Renal pelvis (tissue), 4 donors: ENCODE measurements around the gene HEYL. TPM values are rescaled to one million over a fixed set of nuclear protein-coding genes. Genes with fewer than 3 reads are reported as not detected.
"Not testable (repeated sequence)": the region's sequence is repeated elsewhere in the genome, so short reads cannot be mapped to it uniquely, and the experiment has no call there.

ENCODE experiments used
- DNase-seq: peaks from one replicate; pipeline ENCODE4 v3.0.0-alpha.2; 2013
- polyA plus RNA-seq, 3 donors: library from polyadenylated mRNA; unstranded; fragments of 120-200 nt; gene quantifications; one replicate each; pipeline ENCODE4 v1.2.1, GENCODE V29; 2013; ENCODE audit not compliant: insufficient read length in 3 of 3

HEYL gene
- polyA plus RNA-seq, 3 donors = 23.4 to 26.3 (median 24.8) TPM

DNA sequence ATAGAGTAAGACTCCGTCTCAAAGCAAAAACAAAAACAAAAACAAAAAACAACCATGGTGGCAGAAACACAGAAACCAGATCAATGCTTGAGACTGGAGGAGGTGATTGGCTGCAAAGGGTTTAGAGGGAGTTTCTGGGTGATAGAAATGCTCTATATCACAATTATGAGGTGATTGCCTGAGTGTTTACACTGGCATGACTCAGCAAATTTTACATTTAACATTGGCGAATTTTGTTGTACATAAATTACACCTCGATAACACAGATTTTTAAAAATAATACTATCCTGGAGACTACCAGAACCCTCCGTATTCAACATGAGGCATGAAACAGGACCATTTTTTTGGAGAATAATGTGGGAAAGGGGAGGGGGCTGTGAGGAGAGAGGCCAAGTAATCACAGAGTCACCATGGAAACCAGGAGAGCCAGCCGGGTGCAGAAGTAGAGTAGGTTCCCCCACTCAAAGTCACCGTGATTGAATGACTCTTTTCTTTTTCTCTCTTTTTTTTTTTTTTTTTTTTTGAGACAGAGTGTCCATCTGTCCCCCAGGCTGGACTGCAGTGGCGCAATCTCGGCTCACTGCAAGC, 24.3 kb downstream of the HEYL start:
- no peak for DNase-seq

- no peak for DNase-seq
Measured at GRCh38 chr1:39614488-39614887, 25.0 kb downstream of the HEYL start.

DNA sequence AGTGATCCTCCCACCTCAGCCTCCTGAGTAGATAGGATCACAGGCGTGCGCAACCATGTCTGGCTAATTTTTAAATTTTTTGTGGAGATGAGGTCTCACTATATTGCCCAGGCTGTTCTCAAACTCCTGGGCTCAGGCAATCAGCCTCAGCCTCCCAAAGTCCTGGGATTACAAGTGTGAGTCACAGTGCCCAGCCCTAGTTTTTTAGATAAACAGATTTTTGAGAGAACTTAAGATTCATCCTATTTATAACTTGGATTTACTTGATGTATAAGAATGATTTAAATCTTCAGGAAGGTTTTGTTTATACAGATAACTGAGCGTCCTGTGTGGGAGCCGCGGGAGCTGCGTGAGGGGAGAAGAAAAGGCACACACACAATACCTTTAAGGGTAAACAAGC, 26.2 kb downstream of the HEYL start:
- DNase-seq = no peak

- no peak for DNase-seq
Measured at GRCh38 chr1:39609618-39610331, 29.7 kb downstream of the HEYL start.

- DNase-seq = no peak
Measured at GRCh38 chr1:39608921-39609320, 30.5 kb downstream of the HEYL start.

DNA sequence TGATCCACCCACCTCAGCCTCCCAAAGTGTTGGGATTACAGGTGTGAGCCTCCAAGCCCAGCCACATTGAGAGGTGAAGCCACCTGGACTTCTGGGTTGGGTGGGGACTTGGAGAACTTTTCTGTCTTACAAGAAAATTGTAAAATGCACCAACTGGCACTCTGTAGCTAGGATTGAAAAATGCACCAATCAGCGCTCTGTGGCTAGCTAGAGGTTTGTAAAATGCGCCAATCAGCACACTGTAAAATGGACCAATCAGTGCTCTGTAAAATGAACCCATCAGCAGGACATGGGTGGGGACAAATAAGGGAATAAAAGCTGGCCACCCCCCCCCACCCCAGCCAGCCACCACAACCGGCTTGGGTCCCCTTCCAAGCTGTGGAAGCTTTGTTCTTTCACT, 35.8 kb downstream of the HEYL start:
- DNase-seq = not testable (repeated sequence)

GRCh38 chr1:39601667-39602255, 37.7 kb downstream of the HEYL start:
- not testable (repeated sequence) for DNase-seq

DNA sequence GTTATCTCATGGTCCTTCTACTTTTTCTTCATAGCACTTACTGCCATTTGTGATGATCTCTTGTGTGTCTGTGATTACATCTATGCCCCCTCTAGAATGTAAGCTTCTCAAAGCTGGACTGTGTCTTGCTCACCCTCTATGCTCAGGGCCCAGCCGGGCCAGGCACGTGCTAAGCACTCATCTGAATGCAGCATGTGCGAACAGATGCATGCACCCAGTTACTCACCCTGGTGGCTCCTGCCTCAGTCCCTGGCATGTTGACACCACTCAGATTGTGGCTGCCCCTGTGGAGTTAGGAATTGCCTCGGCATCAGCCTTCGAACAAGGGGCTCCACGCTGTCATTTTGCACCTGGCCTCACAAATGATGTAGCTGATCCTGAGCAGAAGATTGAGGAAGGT, 43.3 kb downstream of the HEYL start:
- no peak for DNase-seq

- DNase-seq = no peak
Measured at GRCh38 chr1:39593386-39593785, 46.1 kb downstream of the HEYL start.

GRCh38 chr1:39592069-39592468, 47.4 kb downstream of the HEYL start:
- no peak for DNase-seq

- no peak for DNase-seq
Measured at GRCh38 chr1:39590546-39590945, 48.9 kb downstream of the HEYL start.

DNA sequence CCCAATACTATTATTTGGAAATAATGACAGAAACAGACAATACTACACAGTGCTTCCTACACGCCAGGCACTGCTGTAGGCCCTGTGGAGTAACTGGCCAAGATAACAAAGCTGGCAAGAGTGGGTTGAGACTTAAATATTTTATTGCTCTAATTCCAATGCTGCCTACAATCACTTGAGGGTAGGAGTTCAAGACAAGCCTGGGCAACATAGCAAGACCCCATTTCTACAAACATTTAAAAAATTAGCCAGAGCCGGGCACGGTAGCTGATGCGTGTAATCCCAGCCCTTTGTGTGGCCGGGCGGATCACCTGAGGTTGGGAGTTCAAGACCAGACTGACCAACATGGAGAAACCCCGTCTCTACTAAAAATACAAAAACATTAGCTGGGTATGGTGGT, 53.5 kb downstream of the HEYL start:
- DNase-seq = no peak

GRCh38 chr1:39576016-39576657, 63.3 kb downstream of the HEYL start:
- peak; percentile 31 for DNase-seq

GRCh38 chr1:39575191-39576015, 64.0 kb downstream of the HEYL start:
- DNase-seq = peak; percentile 27

GRCh38 chr1:39574646-39575045, 64.8 kb downstream of the HEYL start:
- DNase-seq = no peak

Other genes with a start within 250 kb of the HEYL start
- gene BMP8A, start 148.0 kb downstream of the HEYL start, polyA plus RNA-seq = 1 to 10 TPM in 1 of 3 donors, under 1 TPM in 2; 0.44 to 1.0 (median 0.86) TPM
- 100 to 1,000 TPM; 195 to 224 (median 222) TPM for gene PABPC4, start 62.9 kb downstream of the HEYL start, polyA plus RNA-seq
- under 1 TPM; 0.20 to 0.27 (median 0.21) TPM for gene NT5C1A, start 32.5 kb upstream of the HEYL start, polyA plus RNA-seq
- under 1 TPM; 0.30 to 0.62 (median 0.40) TPM for gene HPCAL4, start 51.8 kb upstream of the HEYL start, polyA plus RNA-seq
- gene PPIE, start 99.2 kb upstream of the HEYL start, polyA plus RNA-seq = 10 to 100 TPM; 70.8 to 77.3 (median 75.7) TPM
- under 1 TPM; 0.28 to 0.69 (median 0.56) TPM for gene OXCT2, start 131.7 kb upstream of the HEYL start, polyA plus RNA-seq
- gene BMP8B, start 149.2 kb upstream of the HEYL start, polyA plus RNA-seq = 1 to 10 TPM; 1.6 to 3.4 (median 2.8) TPM
- 10 to 100 TPM; 26.0 to 51.9 (median 45.7) TPM for gene TRIT1, start 243.9 kb upstream of the HEYL start, polyA plus RNA-seq